ENCODE results near the gene DIPK1C. TPM values are rescaled to one million over a fixed set of nuclear protein-coding genes. Genes with fewer than 3 reads are reported as not detected.

Gene DIPK1C
- total and polyA plus RNA-seq, 2 experiments from 2014 or later = not detected

DNA sequence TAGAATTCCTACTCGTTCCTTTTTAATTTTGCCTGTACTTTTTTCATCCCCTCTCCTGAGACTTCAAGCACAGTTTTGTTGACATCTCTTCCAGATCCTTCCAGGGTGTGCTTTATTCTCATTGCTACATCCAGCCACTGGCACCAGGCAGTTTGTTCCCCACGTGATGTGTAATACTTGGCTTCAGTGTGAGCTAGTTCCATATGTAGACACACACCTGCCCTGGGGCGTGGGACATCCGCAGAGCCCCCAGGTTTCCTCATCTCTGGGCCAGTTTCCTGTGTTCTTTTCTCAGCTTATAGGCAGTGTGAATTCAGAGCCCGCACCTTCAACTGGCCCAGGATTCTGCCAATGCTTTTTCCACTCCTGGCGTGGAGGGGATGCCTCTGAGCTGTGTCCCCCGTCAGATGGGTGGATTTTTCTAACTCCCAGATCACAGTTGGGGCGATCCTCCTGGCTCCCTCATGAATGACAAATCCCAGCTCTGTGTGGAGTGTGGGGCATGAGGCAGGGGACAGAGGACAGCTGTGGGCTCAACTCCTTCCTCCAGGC lies 46.6 kb downstream of the DIPK1C start:
- no peaks in the 10 kb centered on the region for H4K20me1 ChIP-seq (ENCODE audit: insufficient read depth)
- 39% methylated on average over 8 of the region's 8 CpGs for WGBS, 2 experiments (ENCODE audit: low coverage in 1 of 2, low lambda C conversion rate in 2 of 2, missing lambda C conversion rate in 2 of 2)
- in situ Hi-C loops (cut with MboI) = no loop called here
- H3K4me3 ChIP-seq = no peak overlapping the region
- H3K9me2 ChIP-seq (ENCODE audit: insufficient read depth) = no peaks in the 10 kb centered on the region
- H3K9me3 ChIP-seq (ENCODE audit: low read depth) = no peaks in the 10 kb centered on the region
- H3K27me3 ChIP-seq (replicated peaks; ENCODE audit: insufficient read depth) = peaks cover 8% of the 10 kb centered on the region
- H2AFZ ChIP-seq = no peak overlapping the region
- H3K79me2 ChIP-seq (ENCODE audit: insufficient read depth) = no peaks in the 10 kb centered on the region
- H3K4me2 ChIP-seq (ENCODE audit: unreplicated experiment) = no peak overlapping the region
- no peak overlapping the region for H3K27ac ChIP-seq
- no peak for DNase-seq
- H3K9ac ChIP-seq = no peak overlapping the region
- TF ChIP-seq EZH2phosphoT487 (IDR thresholded peaks at IDR 0.05; ENCODE audit: insufficient read depth, low read depth) (no peak), EZH2 (IDR thresholded peaks at IDR 0.05; ENCODE audit: insufficient read depth, poor library complexity, severe bottlenecking) (no peak)
- H3K4me1 ChIP-seq (ENCODE audit: insufficient read depth) = no peaks in the 10 kb centered on the region
- no peaks in the 10 kb centered on the region for H3K36me3 ChIP-seq (ENCODE audit: low read depth)
- no peaks in the 10 kb centered on the region for H3F3A ChIP-seq (ENCODE audit: insufficient read depth)

DNA sequence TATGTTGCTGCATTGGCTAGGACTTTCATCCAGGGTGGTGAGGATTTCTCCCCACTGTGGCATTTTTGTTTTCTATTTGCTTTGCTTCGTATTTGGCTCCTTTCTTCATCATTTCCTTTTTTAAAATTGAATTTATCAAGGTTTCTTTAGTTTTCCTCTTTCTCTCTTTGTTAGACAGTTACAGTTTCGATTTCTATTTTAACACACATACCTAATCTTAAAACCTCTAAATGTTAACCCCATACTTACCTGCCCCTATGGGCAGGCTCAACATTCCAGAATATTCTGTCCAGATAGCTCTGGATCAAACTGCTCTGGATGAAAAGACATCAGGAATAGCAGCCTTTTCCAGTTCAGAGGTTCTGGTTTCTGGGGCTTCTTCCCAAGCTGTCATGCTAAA lies 49.2 kb downstream of the DIPK1C start:
- no peak overlapping the region for H2AFZ ChIP-seq
- H3K27ac ChIP-seq = no peak overlapping the region
- DNase-seq = no peak
- no peak overlapping the region for H3K4me2 ChIP-seq (ENCODE audit: unreplicated experiment)
- in situ Hi-C loops (cut with MboI) = no loop called here
- no peak overlapping the region for H3K9ac ChIP-seq
- 17 to 25% methylated on average over 2 of the region's 2 CpGs for WGBS, 2 experiments (ENCODE audit: low coverage in 1 of 2, low lambda C conversion rate in 2 of 2, missing lambda C conversion rate in 2 of 2)
- TF ChIP-seq EZH2 (IDR thresholded peaks at IDR 0.05; ENCODE audit: insufficient read depth, poor library complexity, severe bottlenecking) (no peak), EZH2phosphoT487 (IDR thresholded peaks at IDR 0.05; ENCODE audit: insufficient read depth, low read depth) (no peak)
- H3F3A ChIP-seq (ENCODE audit: insufficient read depth) = no peaks in the 10 kb centered on the region
- H3K79me2 ChIP-seq (ENCODE audit: insufficient read depth) = no peaks in the 10 kb centered on the region
- no peaks in the 10 kb centered on the region for H3K4me1 ChIP-seq (ENCODE audit: insufficient read depth)
- peaks cover 8% of the 10 kb centered on the region for H3K27me3 ChIP-seq (replicated peaks; ENCODE audit: insufficient read depth)
- no peaks in the 10 kb centered on the region for H3K36me3 ChIP-seq (ENCODE audit: low read depth)
- H4K20me1 ChIP-seq (ENCODE audit: insufficient read depth) = no peaks in the 10 kb centered on the region
- H3K9me2 ChIP-seq (ENCODE audit: insufficient read depth) = no peaks in the 10 kb centered on the region
- H3K4me3 ChIP-seq = no peak overlapping the region
- H3K9me3 ChIP-seq (ENCODE audit: low read depth) = no peaks in the 10 kb centered on the region

DNA sequence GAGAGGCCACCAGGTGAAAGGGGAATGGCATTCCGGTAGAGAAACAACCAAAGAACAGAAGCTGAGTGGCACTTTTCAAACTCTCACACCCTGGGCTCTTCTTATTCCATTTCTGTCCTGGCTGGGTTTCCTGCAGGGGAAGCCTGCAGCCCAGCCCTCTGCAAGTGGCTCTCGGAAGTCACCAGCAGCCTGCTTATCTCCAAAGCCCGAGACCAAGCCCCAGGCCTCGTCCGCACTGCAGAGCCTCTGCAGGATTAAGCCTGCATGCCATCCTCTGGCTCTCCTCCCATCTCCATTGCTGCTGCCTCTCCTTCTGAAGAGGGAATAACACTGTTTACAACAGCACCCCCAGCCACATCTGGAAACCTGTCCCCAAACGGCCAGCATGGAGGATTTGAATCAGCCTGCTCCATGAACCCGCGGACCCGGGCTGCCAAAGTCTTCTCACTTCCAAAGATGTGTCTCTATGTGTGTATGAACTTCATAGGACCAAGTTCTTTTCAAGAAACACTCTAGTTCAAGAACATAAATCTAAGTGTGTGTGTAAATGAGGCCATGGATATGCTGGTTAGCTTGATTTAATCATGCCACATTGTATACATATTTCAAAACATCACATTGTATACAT lies 54.2 kb downstream of the DIPK1C start:
- Histone ChIP-seq H3K4me3 (no peak overlapping the region), H2AFZ (no peak overlapping the region), H3K9me3 (ENCODE audit: low read depth) (no peaks in the 10 kb centered on the region), H3K9ac (no peak overlapping the region), H3K4me1 (ENCODE audit: insufficient read depth) (no peaks in the 10 kb centered on the region), H3K9me2 (ENCODE audit: insufficient read depth) (no peaks in the 10 kb centered on the region), H3K79me2 (ENCODE audit: insufficient read depth) (no peaks in the 10 kb centered on the region), H4K20me1 (ENCODE audit: insufficient read depth) (no peaks in the 10 kb centered on the region), H3K27me3 (replicated peaks; ENCODE audit: insufficient read depth) (peaks cover 14% of the 10 kb centered on the region), H3K27ac (no peak overlapping the region), H3K36me3 (ENCODE audit: low read depth) (no peaks in the 10 kb centered on the region), H3F3A (ENCODE audit: insufficient read depth) (no peaks in the 10 kb centered on the region), H3K4me2 (ENCODE audit: unreplicated experiment) (no peak overlapping the region)
- TF ChIP-seq EZH2 (IDR thresholded peaks at IDR 0.05; ENCODE audit: insufficient read depth, poor library complexity, severe bottlenecking) (no peak), EZH2phosphoT487 (IDR thresholded peaks at IDR 0.05; ENCODE audit: insufficient read depth, low read depth) (no peak)
- in situ Hi-C loops (cut with MboI) = no loop called here
- DNase-seq = no peak
- 69 to 80% methylated on average over 9 of the region's 9 CpGs for WGBS, 2 experiments (ENCODE audit: low coverage in 1 of 2, low lambda C conversion rate in 2 of 2, missing lambda C conversion rate in 2 of 2)

DNA sequence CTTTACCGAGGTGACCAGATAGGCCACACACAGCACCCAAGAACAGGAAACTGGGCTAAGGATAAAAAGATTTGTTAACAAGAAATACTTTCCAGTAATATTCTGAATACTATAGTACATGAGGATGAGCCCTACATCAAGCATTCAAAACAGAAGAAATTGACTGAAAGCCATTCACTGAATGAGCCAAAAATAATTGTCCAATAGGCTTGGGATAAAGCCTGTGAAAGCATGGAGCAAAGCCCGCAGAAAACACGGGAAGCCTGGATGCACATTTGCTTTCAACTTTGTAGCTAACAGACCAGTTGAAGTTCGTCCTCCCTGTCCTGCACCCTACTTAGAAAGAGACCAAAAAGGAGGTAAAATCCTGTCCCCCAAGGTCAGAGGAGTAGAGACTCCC lies 56.3 kb downstream of the DIPK1C start:
- Histone ChIP-seq H3K9me3 (ENCODE audit: low read depth) (no peaks in the 10 kb centered on the region), H3K27ac (no peak overlapping the region), H3K36me3 (ENCODE audit: low read depth) (no peaks in the 10 kb centered on the region), H3K27me3 (replicated peaks; ENCODE audit: insufficient read depth) (peaks cover 11% of the 10 kb centered on the region), H3K4me2 (ENCODE audit: unreplicated experiment) (no peak overlapping the region), H3K4me3 (no peak overlapping the region), H3K9ac (no peak overlapping the region), H2AFZ (no peak overlapping the region), H3K79me2 (ENCODE audit: insufficient read depth) (no peaks in the 10 kb centered on the region), H3K9me2 (ENCODE audit: insufficient read depth) (no peaks in the 10 kb centered on the region), H3K4me1 (ENCODE audit: insufficient read depth) (no peaks in the 10 kb centered on the region), H4K20me1 (ENCODE audit: insufficient read depth) (no peaks in the 10 kb centered on the region), H3F3A (ENCODE audit: insufficient read depth) (no peaks in the 10 kb centered on the region)
- TF ChIP-seq EZH2 (IDR thresholded peaks at IDR 0.05; ENCODE audit: insufficient read depth, poor library complexity, severe bottlenecking) (no peak), EZH2phosphoT487 (IDR thresholded peaks at IDR 0.05; ENCODE audit: insufficient read depth, low read depth) (no peak)
- DNase-seq = no peak
- 12 to 14% methylated on average over 4 of the region's 4 CpGs for WGBS, 2 experiments (ENCODE audit: low coverage in 1 of 2, low lambda C conversion rate in 2 of 2, missing lambda C conversion rate in 2 of 2)
- in situ Hi-C loops (cut with MboI) = no loop called here
